ENCODE data around the gene WNT9B.

DNA sequence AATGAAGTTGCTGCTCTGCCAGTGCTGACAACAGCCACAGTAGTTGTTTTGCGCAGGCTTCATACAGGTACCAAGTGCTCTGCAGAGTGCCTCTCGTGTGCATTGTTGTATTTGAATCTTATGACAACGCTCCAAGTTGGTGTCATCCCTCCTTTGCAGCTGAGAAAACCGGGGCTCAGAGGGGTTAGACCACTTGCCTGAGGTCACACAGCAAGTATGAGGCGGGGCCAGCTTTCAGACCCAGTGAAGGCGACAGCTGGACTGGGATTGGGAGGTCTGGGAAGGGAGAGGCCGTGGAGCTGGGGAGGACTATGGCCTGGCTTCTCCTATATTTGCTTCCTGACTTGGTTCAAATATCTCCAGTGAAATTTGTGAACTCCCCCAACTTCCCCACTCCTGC lies 33.2 kb downstream of the WNT9B start:
- TF ChIP-seq CTCF (conservative IDR thresholded peaks at IDR 0.05; ENCODE audit: low read depth in 2 of 2) = no peak
- no peak for TF ChIP-seq CREB1 (CRISPR knock-in tag; IDR thresholded peaks at IDR 0.05; ENCODE audit: low read depth)
- TF ChIP-seq, protein P1, sequence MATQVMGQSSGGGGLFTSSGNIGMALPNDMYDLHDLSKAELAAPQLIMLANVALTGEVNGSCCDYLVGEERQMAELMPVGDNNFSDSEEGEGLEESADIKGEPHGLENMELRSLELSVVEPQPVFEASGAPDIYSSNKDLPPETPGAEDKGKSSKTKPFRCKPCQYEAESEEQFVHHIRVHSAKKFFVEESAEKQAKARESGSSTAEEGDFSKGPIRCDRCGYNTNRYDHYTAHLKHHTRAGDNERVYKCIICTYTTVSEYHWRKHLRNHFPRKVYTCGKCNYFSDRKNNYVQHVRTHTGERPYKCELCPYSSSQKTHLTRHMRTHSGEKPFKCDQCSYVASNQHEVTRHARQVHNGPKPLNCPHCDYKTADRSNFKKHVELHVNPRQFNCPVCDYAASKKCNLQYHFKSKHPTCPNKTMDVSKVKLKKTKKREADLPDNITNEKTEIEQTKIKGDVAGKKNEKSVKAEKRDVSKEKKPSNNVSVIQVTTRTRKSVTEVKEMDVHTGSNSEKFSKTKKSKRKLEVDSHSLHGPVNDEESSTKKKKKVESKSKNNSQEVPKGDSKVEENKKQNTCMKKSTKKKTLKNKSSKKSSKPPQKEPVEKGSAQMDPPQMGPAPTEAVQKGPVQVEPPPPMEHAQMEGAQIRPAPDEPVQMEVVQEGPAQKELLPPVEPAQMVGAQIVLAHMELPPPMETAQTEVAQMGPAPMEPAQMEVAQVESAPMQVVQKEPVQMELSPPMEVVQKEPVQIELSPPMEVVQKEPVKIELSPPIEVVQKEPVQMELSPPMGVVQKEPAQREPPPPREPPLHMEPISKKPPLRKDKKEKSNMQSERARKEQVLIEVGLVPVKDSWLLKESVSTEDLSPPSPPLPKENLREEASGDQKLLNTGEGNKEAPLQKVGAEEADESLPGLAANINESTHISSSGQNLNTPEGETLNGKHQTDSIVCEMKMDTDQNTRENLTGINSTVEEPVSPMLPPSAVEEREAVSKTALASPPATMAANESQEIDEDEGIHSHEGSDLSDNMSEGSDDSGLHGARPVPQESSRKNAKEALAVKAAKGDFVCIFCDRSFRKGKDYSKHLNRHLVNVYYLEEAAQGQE (IDR thresholded peaks at IDR 0.05; ENCODE audit: unreplicated experiment) = no peak
- TF ChIP-seq EZH2phosphoT487 (IDR thresholded peaks at IDR 0.05; ENCODE audit: unreplicated experiment) = no peak
- TF ChIP-seq POLR2AphosphoS5 (IDR thresholded peaks at IDR 0.05; ENCODE audit: low read depth) = no peak
- no peak for TF ChIP-seq STAT1 (IDR thresholded peaks at IDR 0.05; ENCODE audit: unreplicated experiment)
- no peak for TF ChIP-seq EZH2 (IDR thresholded peaks at IDR 0.05; ENCODE audit: low read depth, unreplicated experiment)
- no peak for TF ChIP-seq ZNF331 (CRISPR knock-in tag; IDR thresholded peaks at IDR 0.05; ENCODE audit: low read depth)
- no peak for TF ChIP-seq ETS1 (IDR thresholded peaks at IDR 0.05)

Measured in GM23338 (cell line).